ENCODE data around the gene EEPD1. TPM values are rescaled to one million over a fixed set of nuclear protein-coding genes. Genes with fewer than 3 reads are reported as not detected.
"Not testable (repeated sequence)": the region's sequence is repeated elsewhere in the genome, so short reads cannot be mapped to it uniquely, and the experiment has no call there.

EEPD1 gene
- total and polyA plus RNA-seq, 5 donors from 2014 or later, result 9.2 to 24.4 (median 11.1) TPM

- H3K4me3 ChIP-seq (ENCODE audit: low read depth, low read length), result no peak overlapping the region
- Mint-ChIP-seq H3K9me3 (no peaks in the 10 kb centered on the region), H3K36me3 (no peaks in the 10 kb centered on the region), H3K4me1 (no peaks in the 10 kb centered on the region), H3K27me3 (no peaks in the 10 kb centered on the region), H3K27ac (no peak overlapping the region), H3K4me3 (no peak overlapping the region)
- no peaks in the 10 kb centered on the region for H3K4me1 ChIP-seq (ENCODE audit: control insufficient read depth, insufficient read depth, low read length, poor library complexity, severe bottlenecking)
- no peaks in the 10 kb centered on the region for H3K9me3 ChIP-seq (ENCODE audit: control insufficient read depth in 2 of 2, low read length in 2 of 2)
- no peak overlapping the region for H3K27ac ChIP-seq (ENCODE audit: insufficient read depth, low read length, poor library complexity, severe bottlenecking)
- no peaks in the 10 kb centered on the region for H3K27me3 ChIP-seq (ENCODE audit: control insufficient read depth, insufficient read depth, low read length)
- DNase-seq (no peak), ATAC-seq (ENCODE audit: low read depth in 2 of 2) (no peak)
- no peaks in the 10 kb centered on the region for H3K36me3 ChIP-seq (ENCODE audit: control insufficient read depth, insufficient read depth, low read length)
Observed at GRCh38 chr7:36244429-36244828, 91.4 kb downstream of the EEPD1 start.

- DNase-seq (no peak), ATAC-seq (ENCODE audit: low read depth in 2 of 2) (no peak)
- H3K4me3 Mint-ChIP-seq, result no peak overlapping the region
- Histone ChIP-seq H3K27ac (ENCODE audit: insufficient read depth, low read length, poor library complexity, severe bottlenecking) (no peak overlapping the region), H3K4me1 (ENCODE audit: control insufficient read depth, insufficient read depth, low read length, poor library complexity, severe bottlenecking) (no peaks in the 10 kb centered on the region), H3K9me3 (ENCODE audit: control insufficient read depth in 2 of 2, low read length in 2 of 2) (no peaks in the 10 kb centered on the region), H3K27me3 (ENCODE audit: control insufficient read depth, insufficient read depth, low read length) (no peaks in the 10 kb centered on the region), H3K36me3 (ENCODE audit: control insufficient read depth, insufficient read depth, low read length) (no peaks in the 10 kb centered on the region), H3K4me3 (ENCODE audit: low read depth, low read length) (no peak overlapping the region)
- H3K27me3 Mint-ChIP-seq, result no peaks in the 10 kb centered on the region
- no peaks in the 10 kb centered on the region for H3K36me3 Mint-ChIP-seq
- no peaks in the 10 kb centered on the region for H3K9me3 Mint-ChIP-seq
- H3K4me1 Mint-ChIP-seq, result no peaks in the 10 kb centered on the region
- H3K27ac Mint-ChIP-seq, result no peak overlapping the region
Observed at GRCh38 chr7:36245684-36246299, 92.7 kb downstream of the EEPD1 start.

- H3K27me3 Mint-ChIP-seq, result no peaks in the 10 kb centered on the region
Observed at GRCh38 chr7:36249091-36249490, 96.0 kb downstream of the EEPD1 start.

GRCh38 chr7:36253699-36254098, 100.6 kb downstream of the EEPD1 start:
- DNase-seq, result no peak
- no peak for ATAC-seq (ENCODE audit: low read depth in 2 of 2)
- Mint-ChIP-seq H3K36me3 (no peaks in the 10 kb centered on the region), H3K4me3 (no peak overlapping the region), H3K9me3 (peaks cover 4 to 19% (median 10%) of the 10 kb centered on the region in 7 donors), H3K27me3 (no peaks in the 10 kb centered on the region), H3K4me1 (peaks cover 0 to 4% (median 0%) of the 10 kb centered on the region in 4 donors), H3K27ac (no peak overlapping the region)
- Histone ChIP-seq H3K36me3 (ENCODE audit: control insufficient read depth, insufficient read depth, low read length) (no peaks in the 10 kb centered on the region), H3K9me3 (ENCODE audit: control insufficient read depth in 2 of 2, low read length in 2 of 2) (no peaks in the 10 kb centered on the region), H3K27me3 (ENCODE audit: control insufficient read depth, insufficient read depth, low read length) (no peaks in the 10 kb centered on the region), H3K4me3 (ENCODE audit: low read depth, low read length) (no peak overlapping the region), H3K27ac (ENCODE audit: insufficient read depth, low read length, poor library complexity, severe bottlenecking) (no peak overlapping the region), H3K4me1 (ENCODE audit: control insufficient read depth, insufficient read depth, low read length, poor library complexity, severe bottlenecking) (no peaks in the 10 kb centered on the region)

More at GRCh38 chr7:36249091-36249490, 96.0 kb downstream of the EEPD1 start:
- no peak overlapping the region for H3K27ac Mint-ChIP-seq
- H3K9me3 Mint-ChIP-seq, result peaks cover 0 to 5% (median 1%) of the 10 kb centered on the region in 7 donors
- H3K36me3 ChIP-seq (ENCODE audit: control insufficient read depth, insufficient read depth, low read length), result no peaks in the 10 kb centered on the region
- no peaks in the 10 kb centered on the region for H3K4me1 Mint-ChIP-seq
- H3K9me3 ChIP-seq (ENCODE audit: control insufficient read depth in 2 of 2, low read length in 2 of 2), result no peaks in the 10 kb centered on the region
- H3K4me3 ChIP-seq (ENCODE audit: low read depth, low read length), result no peak overlapping the region
- no peaks in the 10 kb centered on the region for H3K36me3 Mint-ChIP-seq
- no peak overlapping the region for H3K27ac ChIP-seq (ENCODE audit: insufficient read depth, low read length, poor library complexity, severe bottlenecking)
- H3K27me3 ChIP-seq (ENCODE audit: control insufficient read depth, insufficient read depth, low read length), result no peaks in the 10 kb centered on the region
- H3K4me1 ChIP-seq (ENCODE audit: control insufficient read depth, insufficient read depth, low read length, poor library complexity, severe bottlenecking), result no peaks in the 10 kb centered on the region
- DNase-seq, result no peak
- ATAC-seq (ENCODE audit: low read depth in 2 of 2), result no peak
- H3K4me3 Mint-ChIP-seq, result no peak overlapping the region

GRCh38 chr7:36258510-36259259, 105.6 kb downstream of the EEPD1 start:
- not testable (repeated sequence) for DNase-seq; H3K27ac ChIP-seq (ENCODE audit: insufficient read depth, low read length, poor library complexity, severe bottlenecking); H3K27me3 ChIP-seq (ENCODE audit: control insufficient read depth, insufficient read depth, low read length); H3K27me3 Mint-ChIP-seq; H3K36me3 ChIP-seq (ENCODE audit: control insufficient read depth, insufficient read depth, low read length); H3K4me3 ChIP-seq (ENCODE audit: low read depth, low read length); H3K4me3 Mint-ChIP-seq; H3K36me3 Mint-ChIP-seq; H3K4me1 Mint-ChIP-seq; H3K9me3 ChIP-seq (ENCODE audit: control insufficient read depth in 2 of 2, low read length in 2 of 2); ATAC-seq (ENCODE audit: low read depth in 2 of 2); H3K27ac Mint-ChIP-seq; H3K4me1 ChIP-seq (ENCODE audit: control insufficient read depth, insufficient read depth, low read length, poor library complexity, severe bottlenecking)
- peaks cover 3 to 19% (median 9%) of the 10 kb centered on the region in 7 donors for H3K9me3 Mint-ChIP-seq

GRCh38 chr7:36260481-36260880, 107.4 kb downstream of the EEPD1 start:
- no peak overlapping the region for H3K27ac ChIP-seq (ENCODE audit: insufficient read depth, low read length, poor library complexity, severe bottlenecking)
- no peaks in the 10 kb centered on the region for H3K9me3 ChIP-seq (ENCODE audit: control insufficient read depth in 2 of 2, low read length in 2 of 2)
- Mint-ChIP-seq H3K4me1 (peaks cover 0 to 10% (median 4%) of the 10 kb centered on the region in 4 donors), H3K36me3 (no peaks in the 10 kb centered on the region), H3K4me3 (no peak overlapping the region), H3K9me3 (peaks cover 2 to 12% (median 4%) of the 10 kb centered on the region in 7 donors), H3K27me3 (no peaks in the 10 kb centered on the region), H3K27ac (no peak overlapping the region)
- H3K4me1 ChIP-seq (ENCODE audit: control insufficient read depth, insufficient read depth, low read length, poor library complexity, severe bottlenecking), result no peaks in the 10 kb centered on the region
- no peaks in the 10 kb centered on the region for H3K27me3 ChIP-seq (ENCODE audit: control insufficient read depth, insufficient read depth, low read length)
- no peaks in the 10 kb centered on the region for H3K36me3 ChIP-seq (ENCODE audit: control insufficient read depth, insufficient read depth, low read length)
- DNase-seq (no peak), ATAC-seq (ENCODE audit: low read depth in 2 of 2) (no peak)
- H3K4me3 ChIP-seq (ENCODE audit: low read depth, low read length), result no peak overlapping the region

- no peak overlapping the region for H3K27ac Mint-ChIP-seq
Observed at GRCh38 chr7:36261019-36261754, 108.1 kb downstream of the EEPD1 start.

More at GRCh38 chr7:36261019-36261754, 108.1 kb downstream of the EEPD1 start:
- Mint-ChIP-seq H3K4me3 (no peak overlapping the region), H3K27me3 (no peaks in the 10 kb centered on the region), H3K4me1 (peaks cover 0 to 10% (median 1%) of the 10 kb centered on the region in 4 donors), H3K36me3 (no peaks in the 10 kb centered on the region), H3K9me3 (peaks cover 0 to 5% (median 3%) of the 10 kb centered on the region in 7 donors)
- Histone ChIP-seq H3K4me3 (ENCODE audit: low read depth, low read length) (no peak overlapping the region), H3K27ac (ENCODE audit: insufficient read depth, low read length, poor library complexity, severe bottlenecking) (no peak overlapping the region), H3K27me3 (ENCODE audit: control insufficient read depth, insufficient read depth, low read length) (no peaks in the 10 kb centered on the region), H3K4me1 (ENCODE audit: control insufficient read depth, insufficient read depth, low read length, poor library complexity, severe bottlenecking) (no peaks in the 10 kb centered on the region), H3K36me3 (ENCODE audit: control insufficient read depth, insufficient read depth, low read length) (no peaks in the 10 kb centered on the region), H3K9me3 (ENCODE audit: control insufficient read depth in 2 of 2, low read length in 2 of 2) (no peaks in the 10 kb centered on the region)
- no peak for DNase-seq
- no peak for ATAC-seq (ENCODE audit: low read depth in 2 of 2)
